SK-N-MC (cell line): ENCODE results near the gene COL17A1.

Experiments used
- DNase-seq: peaks from one replicate; pipeline ENCODE4 v3.0.0-alpha.2; 2011; ENCODE audit warnings: low read depth, low spot score
- H3K27ac ChIP-seq: fragments of 200-600 bp; sonication (generic); 2 replicates; pipeline ENCODE4 v1.5.1; 2016; ENCODE audit warnings: mixed run types
- H3K36me3 ChIP-seq: fragments of 200-600 bp; sonication (generic); 2 replicates; pipeline ENCODE4 v1.6.1; 2017; ENCODE audit warnings: antibody characterized with exemption, low read length, mixed read lengths; ENCODE audit not compliant: insufficient read depth
- H3K4me3 ChIP-seq: fragments of 200-600 bp; sonication (generic); 2 replicates; pipeline ENCODE4 v1.5.1; 2016
- H3K9ac ChIP-seq: fragments of 200-600 bp; sonication (generic); 2 replicates; pipeline ENCODE4 v1.8.0; 2017; ENCODE audit warnings: mixed run types, mixed read lengths; ENCODE audit not compliant: insufficient read length
- H3K9me3 ChIP-seq: fragments of 200-600 bp; sonication (generic); 2 replicates; pipeline ENCODE4 v1.6.1; 2017; ENCODE audit warnings: low read depth, mild to moderate bottlenecking, antibody characterized with exemption, low read length, moderate library complexity, mixed read lengths
- EZH2 ChIP-seq: fragments of 200-600 bp; sonication (generic); IDR thresholded peaks from one replicate; pipeline ENCODE4 v1.6.1; 2017; ENCODE audit warnings: antibody characterized with exemption
- FOXP2 ChIP-seq: optimal IDR thresholded peaks from 2 replicates; pipeline ENCODE3; 2011; ENCODE audit warnings: mild to moderate bottlenecking, moderate library complexity; ENCODE audit not compliant: insufficient read depth; ENCODE audit errors: extremely low read length, control extremely low read depth
- POLR2AphosphoS5 ChIP-seq: IDR thresholded peaks from 2 replicates; pipeline ENCODE4 v1.6.1; 2012; ENCODE audit warnings: mild to moderate bottlenecking, low read depth, low read length, borderline replicate concordance

COL17A1 gene

DNA sequence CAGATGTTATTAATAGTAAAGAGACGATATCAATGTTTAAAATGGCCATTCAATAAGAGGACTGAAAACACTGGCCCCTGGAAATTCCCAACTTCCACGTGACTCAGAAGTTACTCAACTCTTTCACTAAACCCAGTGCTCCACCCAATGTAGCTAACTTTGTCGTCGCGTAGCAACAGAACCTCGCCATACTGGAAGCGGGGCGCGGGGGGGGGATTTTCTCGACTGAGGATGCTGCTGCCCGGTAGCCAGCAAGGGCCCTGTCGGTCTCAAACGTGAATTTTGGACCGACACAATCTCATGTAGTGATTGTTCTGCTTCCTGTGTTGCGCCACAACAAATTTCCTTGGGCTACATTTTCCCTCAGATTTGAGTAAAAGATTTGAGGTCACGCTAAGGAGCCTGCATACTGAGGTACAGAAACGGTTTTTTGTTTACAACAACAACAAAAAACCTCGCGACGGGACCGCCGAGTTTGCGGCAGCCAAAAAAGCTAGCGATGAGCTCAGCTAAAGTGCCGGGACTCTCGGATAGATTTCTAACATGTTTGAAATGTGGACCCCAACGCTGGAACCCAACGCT lies 35.3 kb upstream of the COL17A1 start:
- Histone ChIP-seq H3K4me3 (peak overlapping the region; percentile 86), H3K36me3 (no peaks in the 10 kb centered on the region), H3K9me3 (no peaks in the 10 kb centered on the region), H3K9ac (peak overlapping the region; percentile 86), H3K27ac (peak overlapping the region; percentile 98)
- TF ChIP-seq POLR2AphosphoS5 (no peak), FOXP2 (no peak), EZH2 (no peak)
- no peak for DNase-seq

DNA sequence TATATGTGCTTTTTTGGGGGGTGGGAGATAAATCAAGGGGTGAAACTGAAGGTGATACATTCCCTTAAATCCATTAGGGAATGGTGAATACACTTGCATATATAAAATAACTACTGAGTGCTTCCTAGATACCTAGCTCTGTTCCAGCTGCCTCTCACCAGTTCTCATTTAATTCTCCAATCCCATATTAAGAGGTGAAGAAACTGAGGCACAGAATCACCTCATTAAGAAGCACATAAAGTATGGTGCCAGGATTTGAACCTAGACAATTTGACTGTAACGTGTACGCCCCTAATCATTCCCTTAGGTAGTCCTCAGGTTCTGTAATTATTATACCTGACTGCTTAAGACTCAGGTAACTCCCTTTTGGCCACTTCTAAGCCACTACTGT lies 34.8 kb upstream of the COL17A1 start:
- H3K36me3 ChIP-seq = no peaks in the 10 kb centered on the region
- TF ChIP-seq FOXP2 = no peak
- no peak for TF ChIP-seq POLR2AphosphoS5
- TF ChIP-seq EZH2 = no peak
- peak overlapping the region; percentile 86 for H3K4me3 ChIP-seq
- no peaks in the 10 kb centered on the region for H3K9me3 ChIP-seq
- peak overlapping the region; percentile 23 for H3K9ac ChIP-seq
- DNase-seq = no peak
- H3K27ac ChIP-seq = peak overlapping the region; percentile 98

DNA sequence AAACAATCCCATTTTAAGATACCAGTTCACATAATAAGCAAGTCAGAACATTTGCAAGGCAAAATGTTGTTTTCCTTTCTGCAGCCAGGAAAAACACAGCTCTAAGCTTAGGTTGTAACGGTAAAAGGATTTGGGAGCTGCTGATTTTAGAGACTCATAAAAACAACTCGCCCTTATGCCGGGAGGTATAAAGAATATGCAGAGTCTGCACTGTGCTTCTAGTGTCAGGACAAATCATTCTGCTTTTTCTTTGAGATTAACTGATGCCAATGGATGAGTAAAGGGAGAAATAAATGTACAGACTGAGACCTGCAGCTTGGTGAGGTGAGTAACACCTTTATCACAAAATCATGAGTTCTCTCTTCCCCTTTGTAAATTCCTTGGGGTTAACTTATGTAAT lies 34.3 kb upstream of the COL17A1 start:
- peak overlapping the region; percentile 86 for H3K4me3 ChIP-seq
- no peak for DNase-seq
- TF ChIP-seq FOXP2 (no peak), POLR2AphosphoS5 (no peak), EZH2 (no peak)
- peak overlapping the region; percentile 98 for H3K27ac ChIP-seq
- H3K9ac ChIP-seq = peak overlapping the region; percentile 23
- no peaks in the 10 kb centered on the region for H3K9me3 ChIP-seq
- no peaks in the 10 kb centered on the region for H3K36me3 ChIP-seq

DNA sequence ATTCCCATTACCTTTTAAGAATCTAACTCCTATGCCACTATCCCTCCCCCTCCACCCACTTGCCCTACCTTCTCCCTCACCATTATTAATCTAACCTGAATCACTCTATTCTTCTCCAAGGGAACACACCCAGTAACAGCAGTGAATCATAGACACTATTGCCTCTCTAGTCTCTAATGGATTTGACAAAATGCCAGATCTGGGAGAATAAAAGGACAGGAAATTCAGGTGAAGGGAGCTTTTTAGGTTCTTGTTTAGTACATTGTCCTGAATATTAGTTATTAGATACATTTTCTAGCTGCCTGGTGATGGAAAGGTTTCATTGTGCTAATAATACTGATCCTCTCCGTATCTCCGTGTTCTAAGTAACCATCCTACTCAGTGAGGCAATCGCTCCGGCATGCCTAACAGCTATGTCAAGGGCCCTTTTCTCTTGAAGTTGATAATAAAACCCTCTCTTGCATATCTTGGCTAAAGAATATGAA lies 32.2 kb upstream of the COL17A1 start:
- H3K9ac ChIP-seq = no peak overlapping the region
- TF ChIP-seq EZH2 = no peak
- no peak for TF ChIP-seq POLR2AphosphoS5
- TF ChIP-seq FOXP2 = no peak
- H3K4me3 ChIP-seq = no peak overlapping the region
- no peaks in the 10 kb centered on the region for H3K9me3 ChIP-seq
- DNase-seq = no peak
- H3K27ac ChIP-seq = no peak overlapping the region
- H3K36me3 ChIP-seq = no peaks in the 10 kb centered on the region

DNA sequence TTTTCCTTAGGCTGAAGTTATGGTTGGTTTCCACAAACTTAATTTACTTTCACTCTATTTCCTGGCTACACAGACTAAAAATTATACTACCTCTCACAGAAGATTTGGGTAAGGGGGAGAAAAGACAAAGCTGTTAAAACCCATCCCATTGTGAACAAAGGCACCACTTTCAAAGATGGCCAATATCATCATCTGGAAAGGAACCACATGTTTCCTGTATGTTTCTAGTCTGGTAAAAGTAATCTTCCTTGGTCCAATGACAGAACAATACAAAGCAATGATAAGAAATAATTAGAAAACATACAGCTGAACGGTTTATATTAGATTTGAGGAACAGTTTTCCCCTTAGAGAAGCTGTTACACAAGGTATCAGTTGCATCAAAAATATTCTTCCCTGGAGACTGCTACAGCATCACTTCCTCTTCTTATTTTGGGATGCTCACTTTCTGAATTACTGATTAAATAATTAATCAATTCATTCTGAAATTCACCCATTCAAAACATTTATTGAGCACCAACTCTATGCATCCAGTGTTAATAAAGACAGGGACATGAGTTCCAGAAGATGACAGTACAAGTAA lies 27.8 kb upstream of the COL17A1 start:
- no peak overlapping the region for H3K4me3 ChIP-seq
- DNase-seq = no peak
- H3K27ac ChIP-seq = no peak overlapping the region
- no peaks in the 10 kb centered on the region for H3K9me3 ChIP-seq
- H3K36me3 ChIP-seq = no peaks in the 10 kb centered on the region
- H3K9ac ChIP-seq = no peak overlapping the region
- TF ChIP-seq POLR2AphosphoS5 (no peak), FOXP2 (no peak), EZH2 (no peak)

DNA sequence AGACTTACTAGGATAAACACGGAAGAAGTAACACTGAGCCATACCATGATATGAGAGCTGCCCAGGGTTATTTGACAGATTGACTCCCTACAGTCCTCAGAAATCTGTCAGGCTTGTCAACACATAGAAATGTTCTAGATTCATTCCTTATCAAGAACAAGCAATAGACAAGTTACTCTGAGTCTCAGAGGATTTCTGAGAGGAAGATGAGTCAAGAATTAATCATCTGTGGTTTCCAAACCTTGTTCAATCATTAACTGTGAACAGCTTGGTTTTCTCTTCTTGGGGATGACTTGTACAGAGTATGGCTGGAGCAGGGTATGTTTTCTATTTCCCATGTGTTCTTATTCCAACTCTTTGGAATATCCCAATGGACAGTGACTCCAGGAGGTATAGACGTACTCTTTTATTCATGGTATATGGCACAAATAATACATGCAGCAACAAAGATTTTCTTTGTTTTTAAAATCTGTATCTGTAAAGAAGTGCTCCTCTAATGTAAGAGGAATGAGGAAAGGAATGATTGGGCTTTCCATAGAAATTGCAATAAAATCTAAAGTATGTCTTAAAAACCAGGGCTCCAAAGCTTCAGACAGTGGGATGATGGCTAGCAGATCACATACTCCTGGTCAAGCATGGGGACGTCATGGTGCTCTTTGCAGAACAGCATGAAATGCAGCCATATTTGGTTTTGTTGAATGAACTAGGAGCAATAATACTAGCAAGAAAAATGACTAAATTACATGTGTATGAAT lies 24.4 kb upstream of the COL17A1 start:
- Histone ChIP-seq H3K9me3 (no peaks in the 10 kb centered on the region), H3K9ac (no peak overlapping the region), H3K36me3 (no peaks in the 10 kb centered on the region), H3K4me3 (no peak overlapping the region), H3K27ac (no peak overlapping the region)
- DNase-seq = no peak
- no peak for TF ChIP-seq POLR2AphosphoS5

DNA sequence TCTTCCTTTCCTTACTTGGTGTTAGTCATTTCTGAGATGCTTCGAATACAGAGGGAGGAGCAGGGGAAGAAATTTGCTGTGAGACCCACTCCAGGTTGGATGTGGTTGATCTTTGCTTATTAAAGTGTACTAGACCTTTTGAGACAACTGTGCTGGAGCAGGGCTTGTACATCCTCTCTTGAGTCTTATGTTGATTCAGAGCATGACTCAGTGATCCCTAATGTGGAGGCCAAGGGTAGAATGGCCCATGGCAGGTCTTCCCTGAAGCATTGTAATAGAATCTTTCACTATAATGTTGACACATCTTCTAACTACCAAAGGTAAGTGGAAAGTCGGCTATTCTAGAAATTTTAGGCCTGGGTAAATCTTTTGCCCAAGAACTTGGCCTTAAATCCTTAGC lies 19.2 kb upstream of the COL17A1 start:
- TF ChIP-seq EZH2 (no peak), FOXP2 (no peak), POLR2AphosphoS5 (no peak)
- no peak for DNase-seq
- Histone ChIP-seq H3K4me3 (no peak overlapping the region), H3K27ac (no peak overlapping the region), H3K9me3 (no peaks in the 10 kb centered on the region), H3K36me3 (no peaks in the 10 kb centered on the region), H3K9ac (no peak overlapping the region)

DNA sequence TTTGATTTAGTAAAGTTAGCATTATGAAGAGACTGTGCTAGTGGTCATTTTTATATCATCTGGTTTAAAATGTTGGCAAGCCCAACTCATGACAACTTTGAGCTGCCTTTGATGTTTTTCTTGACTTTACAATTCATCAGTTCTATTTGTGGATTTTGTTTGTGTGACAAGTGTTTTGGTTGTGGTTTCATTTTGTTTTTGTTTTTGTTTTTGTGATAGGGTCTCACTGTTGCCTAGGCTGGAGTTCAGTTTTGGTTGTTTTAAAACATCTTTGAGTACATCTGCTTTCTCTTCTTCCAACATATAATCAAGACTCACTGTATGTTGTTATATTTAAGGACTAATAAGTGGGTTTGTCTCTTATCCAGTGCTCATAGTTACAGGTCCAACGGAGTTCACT lies 18.7 kb upstream of the COL17A1 start:
- Histone ChIP-seq H3K9ac (no peak overlapping the region), H3K27ac (no peak overlapping the region), H3K36me3 (no peaks in the 10 kb centered on the region), H3K4me3 (no peak overlapping the region), H3K9me3 (no peaks in the 10 kb centered on the region)
- TF ChIP-seq POLR2AphosphoS5 (no peak), EZH2 (no peak), FOXP2 (no peak)
- DNase-seq = no peak
